CD4-positive, CD25-positive, alpha-beta regulatory T cell (primary cell): ENCODE measurements around the gene TMEM115. TPM values are rescaled to one million over a fixed set of nuclear protein-coding genes. Genes with fewer than 3 reads are reported as not detected.

Source experiments
- ATAC-seq, 2 donors: fragments of 150-1000 bp; cut with Tn5 transposase; one replicate each; pipeline ENCODE4 v1.10.0; 2021; ENCODE audit warnings: low read depth in 2 of 2, moderate number of reproducible peaks in 2 of 2, moderate library complexity in 1 of 2
- DNase-seq, 3 donors: peaks; one replicate each; pipeline versions ENCODE4 v3.0.0 to v3.0.0-alpha.2; 2012 to 2022; ENCODE audit warnings: mixed read lengths in 1 of 3
- H3K27ac ChIP-seq: one replicate; pipeline ENCODE4 v1.7.0; 2013; ENCODE audit warnings: mild to moderate bottlenecking, low read length; ENCODE audit not compliant: insufficient read depth, poor library complexity, severe bottlenecking
- H3K27me3 ChIP-seq: one replicate; pipeline ENCODE4 v1.7.0; 2013; ENCODE audit warnings: low read length; ENCODE audit not compliant: control insufficient read depth, insufficient read depth
- H3K36me3 ChIP-seq: one replicate; pipeline ENCODE4 v1.7.0; 2013; ENCODE audit warnings: mild to moderate bottlenecking, low read length, moderate library complexity; ENCODE audit not compliant: control insufficient read depth, insufficient read depth
- H3K4me1 ChIP-seq: 2 replicates; pipeline ENCODE4 v1.7.0; 2013; ENCODE audit warnings: mild to moderate bottlenecking, low read length; ENCODE audit not compliant: insufficient read depth, control insufficient read depth, poor library complexity, severe bottlenecking
- H3K4me3 ChIP-seq: one replicate; pipeline ENCODE4 v1.7.0; 2013; ENCODE audit warnings: low read depth, mild to moderate bottlenecking, low read length, moderate library complexity
- H3K9me3 ChIP-seq, 2 experiments: 1 replicate in 1 of 2; 2 replicates in 1 of 2; pipeline ENCODE4 v1.7.0; 2013; ENCODE audit warnings: low read length in 2 of 2, mild to moderate bottlenecking in 1 of 2, moderate library complexity in 1 of 2; ENCODE audit not compliant: control insufficient read depth in 2 of 2
- H3K27ac Mint-ChIP-seq, 3 donors: one replicate each; pipeline ENCODE4 v1.8.0; 2020 to 2022; ENCODE audit warnings: mild to moderate bottlenecking in 3 of 3, mixed read lengths in 3 of 3, moderate library complexity in 2 of 3
- H3K27me3 Mint-ChIP-seq: one replicate; pipeline ENCODE4 v1.8.0; 2022; ENCODE audit warnings: mild to moderate bottlenecking, mixed read lengths
- H3K36me3 Mint-ChIP-seq: one replicate; pipeline ENCODE4 v1.8.0; 2020; ENCODE audit warnings: mixed read lengths
- H3K4me1 Mint-ChIP-seq, 4 donors: one replicate each; pipeline ENCODE4 v1.8.0; 2020 to 2022; ENCODE audit warnings: mixed read lengths in 4 of 4, mild to moderate bottlenecking in 1 of 4
- H3K4me3 Mint-ChIP-seq, 4 donors: one replicate each; pipeline ENCODE4 v1.8.0; 2020 to 2022; ENCODE audit warnings: mild to moderate bottlenecking in 4 of 4, mixed read lengths in 4 of 4, moderate library complexity in 3 of 4
- H3K9me3 Mint-ChIP-seq, 7 donors: one replicate each; pipeline ENCODE4 v1.8.0; 2020 to 2022; ENCODE audit warnings: mixed read lengths in 7 of 7, mild to moderate bottlenecking in 3 of 7, moderate library complexity in 2 of 7
- polyA plus RNA-seq, 4 donors: library from polyadenylated mRNA; unstranded; fragments of 300-500 nt; fragmentation: Illumina TruSeq; gene quantifications; one replicate each; pipeline ENCODE4 v1.2.3, GENCODE V29; 2021
- total RNA-seq: library from RNA; stranded (reverse); gene quantifications from one replicate; pipeline ENCODE4 v1.2.3, GENCODE V29; 2022

Gene TMEM115
- total and polyA plus RNA-seq, 5 donors from 2014 or later, result 18.3 to 38.6 (median 36.3) TPM

DNA sequence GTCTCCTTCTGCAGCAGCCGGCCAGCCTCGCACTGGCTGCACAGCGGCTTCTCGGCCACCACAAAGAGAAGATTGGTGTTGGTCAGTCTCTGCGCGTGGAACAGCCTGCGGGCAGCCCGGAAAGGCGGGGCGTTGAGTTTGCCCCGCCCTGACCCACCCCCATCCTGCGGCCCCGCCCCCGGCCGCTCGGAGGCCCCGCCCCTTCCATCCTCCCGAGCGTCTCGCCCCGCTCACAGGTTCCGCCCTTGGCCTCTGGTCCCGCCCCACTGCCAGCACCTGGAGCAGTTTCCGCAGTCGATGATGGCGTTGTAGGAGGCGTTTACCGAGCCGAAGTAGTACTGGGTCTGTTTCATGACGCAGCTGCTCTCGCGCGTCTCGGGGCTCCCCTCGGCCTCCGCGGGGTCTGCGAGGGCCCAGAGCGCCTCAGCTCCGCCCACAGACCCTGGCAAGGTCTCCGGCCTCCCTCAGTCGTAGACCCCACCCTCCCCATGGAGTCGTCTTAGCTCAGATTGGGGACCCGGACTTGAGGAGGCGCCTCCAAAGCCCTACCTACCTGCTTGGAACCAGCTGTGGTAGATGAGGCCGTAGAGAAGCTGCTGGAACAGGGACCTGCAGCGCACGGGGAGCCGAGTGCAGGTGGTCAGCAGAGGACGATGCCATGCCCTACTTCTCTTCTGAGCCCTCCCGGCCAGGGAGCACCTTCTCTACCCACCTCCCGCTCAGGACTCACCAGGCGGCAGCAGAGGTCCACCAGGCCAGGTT is 5.9 kb upstream of the TMEM115 start:
- peak overlapping the region; percentile 91 to 98 (median 94) for H3K4me3 Mint-ChIP-seq
- no peaks in the 10 kb centered on the region for H3K27me3 ChIP-seq
- H3K27me3 Mint-ChIP-seq, result no peaks in the 10 kb centered on the region
- no peaks in the 10 kb centered on the region for H3K36me3 ChIP-seq
- H3K4me1 Mint-ChIP-seq, result peaks cover 0 to 44% (median 5%) of the 10 kb centered on the region in 4 donors
- no peaks in the 10 kb centered on the region for H3K9me3 Mint-ChIP-seq
- peak; percentile 97 to 98 for ATAC-seq
- no peaks in the 10 kb centered on the region for H3K9me3 ChIP-seq
- H3K36me3 Mint-ChIP-seq, result no peaks in the 10 kb centered on the region
- DNase-seq, result peak; percentile 95 to 96 (median 95)
- H3K27ac Mint-ChIP-seq, result peak overlapping the region; percentile 60 to 98 (median 97)
- H3K4me3 ChIP-seq, result peak overlapping the region; percentile 77
- peak overlapping the region; percentile 85 for H3K27ac ChIP-seq
- peaks cover 34% of the 10 kb centered on the region for H3K4me1 ChIP-seq

DNA sequence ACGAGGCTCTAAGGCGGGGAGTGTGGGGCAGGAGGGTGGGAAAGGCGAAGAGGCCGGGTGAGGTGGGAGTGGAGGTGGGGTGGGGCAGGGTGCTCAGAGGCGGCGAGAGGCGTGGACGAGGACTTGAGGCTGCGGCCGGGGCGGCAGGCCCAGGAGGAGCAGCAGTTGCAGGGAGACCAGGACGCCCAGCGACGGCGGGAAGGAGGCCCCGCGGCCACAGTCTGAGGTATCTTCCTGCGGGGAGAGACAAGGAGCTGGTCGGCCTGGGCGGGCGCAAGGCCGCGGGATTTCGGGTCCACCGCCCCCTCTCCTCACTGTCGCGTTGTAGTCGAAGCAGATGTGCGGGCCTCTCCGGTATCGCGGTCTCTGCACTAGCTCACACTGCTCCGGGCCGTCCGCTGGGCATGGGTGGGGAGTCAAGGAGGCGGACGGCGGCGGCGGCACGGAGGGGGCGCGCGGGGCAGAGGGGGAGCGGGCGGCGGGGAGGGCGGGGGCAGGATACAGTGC is 5.3 kb upstream of the TMEM115 start:
- H3K4me1 ChIP-seq, result peaks cover 35% of the 10 kb centered on the region
- Mint-ChIP-seq H3K27me3 (no peaks in the 10 kb centered on the region), H3K27ac (no peak overlapping the region), H3K36me3 (no peaks in the 10 kb centered on the region), H3K9me3 (no peaks in the 10 kb centered on the region), H3K4me3 (peak overlapping the region; percentile 71 to 98 (median 92)), H3K4me1 (peaks cover 0 to 50% (median 5%) of the 10 kb centered on the region in 4 donors)
- H3K9me3 ChIP-seq, result no peaks in the 10 kb centered on the region
- no peak overlapping the region for H3K27ac ChIP-seq
- H3K27me3 ChIP-seq, result no peaks in the 10 kb centered on the region
- no peak for DNase-seq
- H3K36me3 ChIP-seq, result no peaks in the 10 kb centered on the region
- no peak overlapping the region for H3K4me3 ChIP-seq
- no peak for ATAC-seq

DNA sequence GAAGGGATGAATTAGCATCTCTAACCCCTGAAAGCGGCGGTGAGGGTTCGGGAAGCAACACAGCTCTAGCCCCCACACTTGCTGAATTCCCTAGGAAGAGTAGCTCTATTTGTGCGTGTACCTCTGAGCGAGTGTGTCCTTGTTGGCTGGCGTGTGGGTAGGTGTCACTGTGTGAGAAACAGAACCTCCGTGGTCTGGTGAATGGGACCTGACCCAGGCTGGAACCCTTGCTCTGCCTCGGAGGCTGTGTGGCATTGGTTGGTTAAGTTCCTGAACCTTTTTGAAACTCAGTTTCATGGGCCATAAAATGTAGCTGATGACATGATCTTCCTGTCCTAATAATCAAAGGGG is 414 bp upstream of the TMEM115 start:
- Histone ChIP-seq H3K4me3 (peak overlapping the region; percentile 71), H3K27me3 (no peaks in the 10 kb centered on the region), H3K4me1 (peaks cover 48% of the 10 kb centered on the region), H3K36me3 (peaks cover 17% of the 10 kb centered on the region), H3K9me3 (no peaks in the 10 kb centered on the region), H3K27ac (no peak overlapping the region)
- peak; percentile 0 to 1 for ATAC-seq
- peaks cover 10% of the 10 kb centered on the region for H3K36me3 Mint-ChIP-seq
- no peaks in the 10 kb centered on the region for H3K9me3 Mint-ChIP-seq
- peaks cover 0 to 57% (median 30%) of the 10 kb centered on the region in 4 donors for H3K4me1 Mint-ChIP-seq
- peak overlapping the region; percentile 93 to 99 (median 98) for H3K4me3 Mint-ChIP-seq
- no peaks in the 10 kb centered on the region for H3K27me3 Mint-ChIP-seq
- H3K27ac Mint-ChIP-seq, result peak overlapping the region; percentile 93 to 98 (median 98)
- no peak for DNase-seq

DNA sequence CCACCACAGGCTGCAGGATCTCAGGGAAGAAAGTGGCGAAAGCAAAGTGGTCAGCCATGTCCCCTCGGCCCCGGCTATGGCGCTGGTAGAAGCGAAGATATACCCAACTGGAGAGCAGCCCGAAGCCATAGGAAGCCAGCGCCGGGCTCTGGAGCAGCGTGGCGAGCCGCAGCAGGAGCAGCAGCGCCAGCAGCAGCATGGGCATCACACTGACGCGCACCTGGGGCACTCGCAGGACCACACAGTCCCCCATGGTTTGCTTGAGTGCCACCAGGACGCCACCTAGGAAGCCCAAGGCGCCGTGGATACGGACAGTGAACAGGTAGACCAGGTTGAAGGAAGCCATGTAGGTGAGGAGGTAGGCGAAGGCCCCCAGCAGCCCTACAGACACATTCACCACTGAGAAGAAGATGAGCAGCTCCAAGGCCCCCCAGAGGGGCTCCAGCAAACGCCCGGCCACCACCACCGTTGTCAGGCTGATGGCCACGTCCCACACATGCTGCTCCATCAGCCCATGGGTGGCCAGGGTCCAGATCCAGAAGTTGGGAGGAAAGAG is 888 bp downstream of the TMEM115 start:
- H3K4me1 ChIP-seq, result peaks cover 40% of the 10 kb centered on the region
- no peak for ATAC-seq
- peak overlapping the region; percentile 77 for H3K27ac ChIP-seq
- H3K9me3 ChIP-seq, result no peaks in the 10 kb centered on the region
- H3K4me3 Mint-ChIP-seq, result peak overlapping the region; percentile 90 to 99 (median 94)
- H3K9me3 Mint-ChIP-seq, result no peaks in the 10 kb centered on the region
- no peaks in the 10 kb centered on the region for H3K27me3 ChIP-seq
- DNase-seq, result no peak
- peaks cover 16% of the 10 kb centered on the region for H3K36me3 Mint-ChIP-seq
- H3K27me3 Mint-ChIP-seq, result no peaks in the 10 kb centered on the region
- H3K36me3 ChIP-seq, result peaks cover 30% of the 10 kb centered on the region
- H3K4me1 Mint-ChIP-seq, result peaks cover 0 to 59% (median 33%) of the 10 kb centered on the region in 4 donors
- H3K4me3 ChIP-seq, result peak overlapping the region; percentile 71
- peak overlapping the region; percentile 63 to 86 (median 84) for H3K27ac Mint-ChIP-seq

DNA sequence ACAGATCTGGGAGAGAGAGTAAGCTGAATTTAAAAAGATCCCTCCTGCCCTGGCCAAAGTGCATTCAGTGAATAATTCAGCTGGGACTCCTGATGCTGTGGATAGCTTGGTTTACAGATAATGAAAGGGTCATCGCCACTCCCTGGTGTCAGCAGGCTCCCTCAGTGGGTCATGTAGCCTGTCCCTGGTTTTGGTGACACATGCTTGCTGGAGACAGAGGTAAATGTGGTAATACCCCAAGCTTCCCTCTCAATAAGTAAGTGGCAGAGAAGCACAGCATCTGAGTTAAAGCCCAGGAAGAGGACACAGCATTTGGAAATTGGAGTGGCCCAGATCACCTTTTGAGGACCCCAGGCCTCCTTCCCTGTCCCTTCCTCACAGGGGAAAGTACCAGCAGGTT is 1.8 kb downstream of the TMEM115 start:
- Histone ChIP-seq H3K36me3 (peaks cover 40% of the 10 kb centered on the region), H3K4me3 (peak overlapping the region; percentile 71), H3K9me3 (no peaks in the 10 kb centered on the region), H3K4me1 (peaks cover 40% of the 10 kb centered on the region), H3K27ac (no peak overlapping the region), H3K27me3 (no peaks in the 10 kb centered on the region)
- Mint-ChIP-seq H3K36me3 (peaks cover 19% of the 10 kb centered on the region), H3K4me1 (peaks cover 0 to 64% (median 35%) of the 10 kb centered on the region in 4 donors), H3K9me3 (no peaks in the 10 kb centered on the region), H3K27me3 (no peaks in the 10 kb centered on the region), H3K4me3 (peak overlapping the region; percentile 90 to 99 (median 94)), H3K27ac (peak overlapping the region in 1 of 3 donors; percentile 78)
- ATAC-seq, result no peak
- no peak for DNase-seq

DNA sequence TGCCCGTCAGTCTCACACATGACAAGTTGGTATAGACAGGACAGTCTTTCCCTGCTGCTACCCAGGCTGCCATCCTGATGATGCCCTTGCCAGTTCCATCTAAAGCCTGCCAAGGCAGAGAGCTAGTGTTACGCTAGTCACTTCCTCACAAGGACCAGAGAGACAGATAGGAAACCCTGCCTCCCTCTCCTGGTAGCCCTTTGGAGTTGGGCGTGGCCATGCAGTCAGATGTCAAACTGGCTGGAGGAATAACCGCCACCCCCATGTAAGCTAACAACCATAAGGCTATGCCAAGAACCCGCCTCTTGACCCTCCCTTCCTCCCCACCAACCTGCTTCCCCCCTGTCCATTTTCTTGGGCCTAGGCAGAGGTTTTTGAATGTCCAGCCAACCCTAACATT is 2.8 kb downstream of the TMEM115 start:
- Histone ChIP-seq H3K9me3 (no peaks in the 10 kb centered on the region), H3K36me3 (peaks cover 40% of the 10 kb centered on the region), H3K27me3 (no peaks in the 10 kb centered on the region), H3K4me3 (peak overlapping the region; percentile 71), H3K4me1 (peaks cover 44% of the 10 kb centered on the region), H3K27ac (no peak overlapping the region)
- Mint-ChIP-seq H3K4me3 (peak overlapping the region; percentile 90 to 99 (median 94)), H3K36me3 (peaks cover 19% of the 10 kb centered on the region), H3K9me3 (no peaks in the 10 kb centered on the region), H3K27me3 (no peaks in the 10 kb centered on the region), H3K27ac (peak overlapping the region; percentile 26 to 78 (median 54)), H3K4me1 (peaks cover 0 to 71% (median 35%) of the 10 kb centered on the region in 4 donors)
- ATAC-seq (no peak), DNase-seq (no peak)

DNA sequence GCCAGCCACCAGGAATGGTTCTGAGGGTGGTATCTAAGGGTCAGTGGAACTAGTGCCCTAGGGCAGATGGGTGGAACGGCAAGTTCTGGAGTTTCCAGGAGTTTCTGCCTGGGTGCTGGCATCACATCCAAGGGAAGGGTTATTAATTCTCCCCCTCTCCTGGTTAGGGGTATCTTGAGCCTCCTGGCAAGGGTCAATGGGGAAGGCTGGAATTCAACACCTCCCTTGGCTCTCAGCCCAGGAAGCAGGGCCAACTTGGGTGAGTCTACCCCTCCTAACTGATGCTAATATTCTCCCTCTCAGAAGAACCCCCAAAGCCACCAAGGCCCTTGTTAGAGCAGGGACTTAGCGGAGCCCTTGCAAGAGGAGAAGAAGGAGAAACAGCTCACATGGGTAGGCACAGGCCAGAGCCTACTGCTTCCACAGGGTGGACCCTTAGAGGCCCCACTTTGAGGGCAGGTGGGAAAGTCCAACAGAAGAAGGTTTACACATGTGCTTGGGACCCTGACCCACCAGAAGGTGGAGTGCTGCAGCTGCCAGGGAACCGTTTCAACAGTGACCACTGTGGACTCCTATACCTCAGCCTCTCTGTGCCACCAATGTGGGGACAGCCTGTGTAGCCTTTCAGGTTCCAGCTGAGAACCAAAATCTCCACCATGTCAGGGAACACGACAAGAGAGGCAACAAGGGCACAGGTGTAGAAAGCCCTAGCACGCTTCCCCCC is 3.3 kb downstream of the TMEM115 start:
- peaks cover 40% of the 10 kb centered on the region for H3K36me3 ChIP-seq
- ATAC-seq, result no peak
- H3K4me3 ChIP-seq, result peak overlapping the region; percentile 71
- H3K4me3 Mint-ChIP-seq, result peak overlapping the region; percentile 90 to 99 (median 94)
- no peak overlapping the region for H3K27ac ChIP-seq
- no peak for DNase-seq
- H3K9me3 Mint-ChIP-seq, result no peaks in the 10 kb centered on the region
- H3K27me3 ChIP-seq, result no peaks in the 10 kb centered on the region
- peak overlapping the region in 1 of 3 donors; percentile 26 for H3K27ac Mint-ChIP-seq
- H3K27me3 Mint-ChIP-seq, result no peaks in the 10 kb centered on the region
- H3K4me1 Mint-ChIP-seq, result peaks cover 0 to 77% (median 37%) of the 10 kb centered on the region in 4 donors
- no peaks in the 10 kb centered on the region for H3K9me3 ChIP-seq
- H3K4me1 ChIP-seq, result peaks cover 49% of the 10 kb centered on the region
- peaks cover 19% of the 10 kb centered on the region for H3K36me3 Mint-ChIP-seq
